GM18505 (cell line): ENCODE results near the gene ZNF775.

ENCODE experiments used
- ATAC-seq: cut with Tn5 transposase; IDR thresholded peaks from one replicate; pipeline ENCODE4 v1.9.1; 2021; ENCODE audit not compliant: unreplicated experiment
- POLR2A ChIP-seq: IDR thresholded peaks from 4 replicates; pipeline ENCODE4 v1.6.1; 2011; ENCODE audit warnings: borderline replicate concordance; ENCODE audit not compliant: insufficient read depth, insufficient read length; ENCODE audit errors: extremely low read depth

The ZNF775 gene

GRCh38 chr7:150368096-150368883, 10.8 kb upstream of the ZNF775 start, which contains the start of gene REPIN1:
TSS of gene REPIN1 (plus strand) at chr7:150368822. CDS start at chr7:150369712, 890 bp downstream.
- ATAC-seq, result peak; percentile 49
- peak; percentile 79 for TF ChIP-seq POLR2A

- peak; percentile 28 for ATAC-seq
- TF ChIP-seq POLR2A, result peak; percentile 46
Measured at GRCh38 chr7:150368884-150369747, 10.0 kb upstream of the ZNF775 start.

GRCh38 chr7:150369748-150370501, 9.2 kb upstream of the ZNF775 start:
- ATAC-seq, result no peak
- TF ChIP-seq POLR2A, result no peak

- ATAC-seq, result no peak
- no peak for TF ChIP-seq POLR2A
Measured at GRCh38 chr7:150370612-150371071, 8.5 kb upstream of the ZNF775 start.

GRCh38 chr7:150371131-150371995, 7.8 kb upstream of the ZNF775 start:
- peak; percentile 2 for TF ChIP-seq POLR2A
- no peak for ATAC-seq

- no peak for TF ChIP-seq POLR2A
- ATAC-seq, result no peak
Measured at GRCh38 chr7:150371996-150372270, 7.2 kb upstream of the ZNF775 start.

- no peak for TF ChIP-seq POLR2A
- ATAC-seq, result no peak
Measured at GRCh38 chr7:150372271-150373048, 6.7 kb upstream of the ZNF775 start.

- ATAC-seq, result no peak
- TF ChIP-seq POLR2A, result peak; percentile 27
Measured at GRCh38 chr7:150373049-150373801, 5.9 kb upstream of the ZNF775 start.

- no peak for TF ChIP-seq POLR2A
- no peak for ATAC-seq
Measured at GRCh38 chr7:150374026-150374425, 5.1 kb upstream of the ZNF775 start.

GRCh38 chr7:150374472-150374871, 4.7 kb upstream of the ZNF775 start:
- TF ChIP-seq POLR2A, result no peak
- no peak for ATAC-seq
